ENCODE results near the gene SNTA1.

- TF ChIP-seq CTCF (IDR thresholded peaks at IDR 0.05): no peak
- TF ChIP-seq POLR2A (IDR thresholded peaks at IDR 0.05): no peak
- TF ChIP-seq EP300 (IDR thresholded peaks at IDR 0.05): peak; percentile 42 to 82
Observed at GRCh38 chr20:33437141-33437911, 6.2 kb downstream of the SNTA1 start.

Measured in tibial nerve (tissue), 4 donors.